ENCODE results near the gene AQP5.

The AQP5 gene

GRCh38 chr12:49961111-49961922 lies at the start of gene AQP5:
Gene AQP5 (plus strand): TSS chr12:49961872. CDS start chr12:49962018, 146 bp downstream.
- TF ChIP-seq CTCF (conservative IDR thresholded peaks at IDR 0.05; ENCODE audit: low read depth, low read length), result no peak
- H3K4me3 ChIP-seq (ENCODE audit: low read depth, low read length), result peak within 1 kb of the TSS; percentile 5
- DNase-seq (ENCODE audit: low read depth), result no peak

GRCh38 chr12:49912345-49913255 lies 49.1 kb upstream of the AQP5 start:
- DNase-seq (ENCODE audit: low read depth), result no peak
- TF ChIP-seq CTCF (conservative IDR thresholded peaks at IDR 0.05; ENCODE audit: low read depth, low read length), result no peak

GRCh38 chr12:49916129-49916919 lies 45.3 kb upstream of the AQP5 start:
- no peak for DNase-seq (ENCODE audit: low read depth)
- no peak for TF ChIP-seq CTCF (conservative IDR thresholded peaks at IDR 0.05; ENCODE audit: low read depth, low read length)
- no peak overlapping the region for H3K4me3 ChIP-seq (ENCODE audit: low read depth, low read length)

More at GRCh38 chr12:49912345-49913255, 49.1 kb upstream of the AQP5 start:
- H3K4me3 ChIP-seq (ENCODE audit: low read depth, low read length), result no peak overlapping the region

- no peak for TF ChIP-seq CTCF (conservative IDR thresholded peaks at IDR 0.05; ENCODE audit: low read depth, low read length)
- no peak overlapping the region for H3K4me3 ChIP-seq (ENCODE audit: low read depth, low read length)
- DNase-seq (ENCODE audit: low read depth), result no peak
Measured at GRCh38 chr12:49917166-49917787, 44.4 kb upstream of the AQP5 start.

GRCh38 chr12:49917788-49918173 lies 43.9 kb upstream of the AQP5 start:
- H3K4me3 ChIP-seq (ENCODE audit: low read depth, low read length), result no peak overlapping the region
- no peak for DNase-seq (ENCODE audit: low read depth)
- no peak for TF ChIP-seq CTCF (conservative IDR thresholded peaks at IDR 0.05; ENCODE audit: low read depth, low read length)

- no peak overlapping the region for H3K4me3 ChIP-seq (ENCODE audit: low read depth, low read length)
- TF ChIP-seq CTCF (conservative IDR thresholded peaks at IDR 0.05; ENCODE audit: low read depth, low read length), result no peak
- DNase-seq (ENCODE audit: low read depth), result peak; percentile 65
Measured at GRCh38 chr12:49920241-49920914, 41.3 kb upstream of the AQP5 start.
